ENCODE results near the gene PIK3AP1.

DNA sequence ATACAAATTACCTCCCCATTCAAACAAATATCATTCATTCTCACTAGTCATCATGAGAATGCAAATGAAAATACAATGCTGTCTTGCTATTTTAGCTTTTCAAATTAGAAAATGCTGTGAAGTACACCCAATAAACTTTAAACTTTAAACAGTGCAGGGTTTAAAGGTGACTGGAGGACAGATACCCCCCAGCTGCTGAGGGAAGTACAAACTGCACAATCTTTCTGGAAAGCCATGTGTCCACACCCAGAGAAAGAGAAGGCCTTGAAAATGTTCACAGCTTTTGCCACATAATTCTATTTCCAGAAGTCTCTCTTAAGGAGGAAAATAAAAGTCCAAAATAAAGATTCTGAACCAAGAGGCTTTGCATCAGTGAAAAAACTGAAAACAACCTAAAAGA, 56.5 kb downstream of the PIK3AP1 start:
- no peak for TF ChIP-seq POLR2A (IDR thresholded peaks at IDR 0.05)
- TF ChIP-seq, protein P1, sequence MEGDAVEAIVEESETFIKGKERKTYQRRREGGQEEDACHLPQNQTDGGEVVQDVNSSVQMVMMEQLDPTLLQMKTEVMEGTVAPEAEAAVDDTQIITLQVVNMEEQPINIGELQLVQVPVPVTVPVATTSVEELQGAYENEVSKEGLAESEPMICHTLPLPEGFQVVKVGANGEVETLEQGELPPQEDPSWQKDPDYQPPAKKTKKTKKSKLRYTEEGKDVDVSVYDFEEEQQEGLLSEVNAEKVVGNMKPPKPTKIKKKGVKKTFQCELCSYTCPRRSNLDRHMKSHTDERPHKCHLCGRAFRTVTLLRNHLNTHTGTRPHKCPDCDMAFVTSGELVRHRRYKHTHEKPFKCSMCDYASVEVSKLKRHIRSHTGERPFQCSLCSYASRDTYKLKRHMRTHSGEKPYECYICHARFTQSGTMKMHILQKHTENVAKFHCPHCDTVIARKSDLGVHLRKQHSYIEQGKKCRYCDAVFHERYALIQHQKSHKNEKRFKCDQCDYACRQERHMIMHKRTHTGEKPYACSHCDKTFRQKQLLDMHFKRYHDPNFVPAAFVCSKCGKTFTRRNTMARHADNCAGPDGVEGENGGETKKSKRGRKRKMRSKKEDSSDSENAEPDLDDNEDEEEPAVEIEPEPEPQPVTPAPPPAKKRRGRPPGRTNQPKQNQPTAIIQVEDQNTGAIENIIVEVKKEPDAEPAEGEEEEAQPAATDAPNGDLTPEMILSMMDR (IDR thresholded peaks at IDR 0.05 in 8 of 11, conservative IDR thresholded peaks at IDR 0.05 in 3 of 11) = no peak
